ENCODE measurements around the gene TOB1.

Gene TOB1

GRCh38 chr17:50832267-50832863 is 33.8 kb downstream of the TOB1 start:
- no peak for DNase-seq (ENCODE audit: low read depth)
- TF ChIP-seq, protein P1, sequence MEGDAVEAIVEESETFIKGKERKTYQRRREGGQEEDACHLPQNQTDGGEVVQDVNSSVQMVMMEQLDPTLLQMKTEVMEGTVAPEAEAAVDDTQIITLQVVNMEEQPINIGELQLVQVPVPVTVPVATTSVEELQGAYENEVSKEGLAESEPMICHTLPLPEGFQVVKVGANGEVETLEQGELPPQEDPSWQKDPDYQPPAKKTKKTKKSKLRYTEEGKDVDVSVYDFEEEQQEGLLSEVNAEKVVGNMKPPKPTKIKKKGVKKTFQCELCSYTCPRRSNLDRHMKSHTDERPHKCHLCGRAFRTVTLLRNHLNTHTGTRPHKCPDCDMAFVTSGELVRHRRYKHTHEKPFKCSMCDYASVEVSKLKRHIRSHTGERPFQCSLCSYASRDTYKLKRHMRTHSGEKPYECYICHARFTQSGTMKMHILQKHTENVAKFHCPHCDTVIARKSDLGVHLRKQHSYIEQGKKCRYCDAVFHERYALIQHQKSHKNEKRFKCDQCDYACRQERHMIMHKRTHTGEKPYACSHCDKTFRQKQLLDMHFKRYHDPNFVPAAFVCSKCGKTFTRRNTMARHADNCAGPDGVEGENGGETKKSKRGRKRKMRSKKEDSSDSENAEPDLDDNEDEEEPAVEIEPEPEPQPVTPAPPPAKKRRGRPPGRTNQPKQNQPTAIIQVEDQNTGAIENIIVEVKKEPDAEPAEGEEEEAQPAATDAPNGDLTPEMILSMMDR (IDR thresholded peaks at IDR 0.05; ENCODE audit: control insufficient read depth, insufficient read depth, low read depth, low read length, missing control alignments): no peak
- H3K4me3 ChIP-seq (ENCODE audit: control insufficient read depth, low read depth, low read length): no peak overlapping the region

- no peak overlapping the region for H3K4me3 ChIP-seq (ENCODE audit: control insufficient read depth, low read depth, low read length)
- TF ChIP-seq, protein P1 (IDR thresholded peaks at IDR 0.05; ENCODE audit: control insufficient read depth, insufficient read depth, low read depth, low read length, missing control alignments): no peak
- no peak for DNase-seq (ENCODE audit: low read depth)
Measured at GRCh38 chr17:50831471-50831928, 34.7 kb downstream of the TOB1 start.

DNA sequence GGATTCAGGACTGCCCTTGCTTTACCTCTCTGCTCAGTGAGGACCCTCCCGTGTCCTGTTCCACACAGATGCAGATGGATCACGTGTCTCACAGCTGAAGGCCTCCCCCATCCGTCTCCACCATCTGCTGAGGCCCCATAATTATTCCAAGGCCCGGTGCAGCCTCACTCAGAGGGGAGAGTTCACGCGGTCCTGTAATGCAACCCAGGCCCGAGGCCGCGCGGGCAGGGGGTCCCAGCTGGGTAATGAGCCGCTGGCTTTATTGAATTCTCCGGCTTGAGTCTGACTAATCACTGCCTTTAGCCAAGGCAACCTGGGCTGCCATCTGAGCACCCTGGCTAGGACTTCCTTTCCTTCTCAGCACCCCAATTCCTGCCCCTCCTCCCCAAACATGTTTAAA is 35.2 kb downstream of the TOB1 start:
- TF ChIP-seq, protein P1 (IDR thresholded peaks at IDR 0.05; ENCODE audit: control insufficient read depth, insufficient read depth, low read depth, low read length, missing control alignments): no peak
- DNase-seq (ENCODE audit: low read depth): no peak
- no peak overlapping the region for H3K4me3 ChIP-seq (ENCODE audit: control insufficient read depth, low read depth, low read length)

DNA sequence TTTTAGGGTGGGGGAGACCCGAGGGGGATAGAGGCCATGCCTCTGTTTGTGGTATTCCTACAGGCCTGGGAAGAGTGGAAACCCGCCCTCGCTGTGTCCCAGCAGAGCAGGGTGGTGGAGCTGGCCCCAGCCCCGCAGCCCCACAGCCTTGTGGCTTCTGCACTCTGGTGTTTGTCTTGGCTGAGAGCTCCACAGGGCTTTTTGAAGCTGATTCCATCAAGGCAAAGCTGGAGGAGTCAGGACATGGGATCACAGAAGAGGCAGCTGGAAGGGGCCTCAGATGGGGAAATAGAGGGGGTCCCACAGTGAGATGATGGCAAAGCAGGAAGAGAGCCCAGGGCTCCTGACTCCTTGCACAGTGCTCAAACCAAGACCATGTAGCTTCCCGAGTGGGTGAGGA is 35.8 kb downstream of the TOB1 start:
- H3K4me3 ChIP-seq (ENCODE audit: control insufficient read depth, low read depth, low read length): no peak overlapping the region
- TF ChIP-seq, protein P1 (IDR thresholded peaks at IDR 0.05; ENCODE audit: control insufficient read depth, insufficient read depth, low read depth, low read length, missing control alignments): no peak
- DNase-seq (ENCODE audit: low read depth): no peak

- TF ChIP-seq, protein P1 (IDR thresholded peaks at IDR 0.05; ENCODE audit: control insufficient read depth, insufficient read depth, low read depth, low read length, missing control alignments): no peak
- DNase-seq (ENCODE audit: low read depth): no peak
- no peak overlapping the region for H3K4me3 ChIP-seq (ENCODE audit: control insufficient read depth, low read depth, low read length)
Measured at GRCh38 chr17:50829332-50829731, 36.8 kb downstream of the TOB1 start.

- DNase-seq (ENCODE audit: low read depth): no peak
- H3K4me3 ChIP-seq (ENCODE audit: control insufficient read depth, low read depth, low read length): no peak overlapping the region
Measured at GRCh38 chr17:50828508-50829170, 37.5 kb downstream of the TOB1 start.

More at GRCh38 chr17:50828508-50829170, 37.5 kb downstream of the TOB1 start:
- TF ChIP-seq, protein P1 (IDR thresholded peaks at IDR 0.05; ENCODE audit: control insufficient read depth, insufficient read depth, low read depth, low read length, missing control alignments): no peak

All from AG09309 (cell line).